ENCODE measurements around the gene LINC00305. TPM values are rescaled to one million over a fixed set of nuclear protein-coding genes. Genes with fewer than 3 reads are reported as not detected.

Gene LINC00305
- polyA plus RNA-seq, 3 donors, result not detected

DNA sequence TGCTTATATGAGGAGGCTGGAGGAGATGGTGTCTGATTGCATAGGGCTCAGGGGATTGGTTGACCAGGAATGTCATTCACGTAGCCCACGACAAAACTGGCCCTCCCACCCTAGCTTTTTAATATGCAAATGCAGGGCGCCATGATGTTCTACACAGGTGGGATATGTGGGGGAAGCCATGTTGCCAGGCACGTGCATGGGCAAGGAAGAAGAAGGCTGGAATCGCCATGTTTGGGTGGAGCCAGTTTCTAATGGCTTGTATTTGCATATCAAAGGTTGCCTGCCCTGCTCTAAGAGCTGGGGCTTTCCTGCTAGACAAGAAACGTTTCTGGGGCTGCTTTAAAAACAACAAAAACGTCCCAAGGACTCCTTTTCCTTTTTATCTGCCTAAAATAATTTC, 26.5 kb upstream of the LINC00305 start:
- no peak for DNase-seq
- Histone ChIP-seq H3K4me2 (replicated peaks; ENCODE audit: extremely low read depth, low read length, poor library complexity, severe bottlenecking) (no peak overlapping the region), H3K9ac (ENCODE audit: insufficient read depth, low read length, poor library complexity, severe bottlenecking) (no peak overlapping the region), H3K4me3 (replicated peaks in 1 of 3; ENCODE audit: low read depth in 2 of 3, low read length in 3 of 3) (no peak overlapping the region), H3K36me3 (replicated peaks in 1 of 2; ENCODE audit: control insufficient read depth in 1 of 2, insufficient read depth in 2 of 2, low read length in 2 of 2) (no peaks in the 10 kb centered on the region), H4K20me1 (ENCODE audit: insufficient read depth, low read length) (no peaks in the 10 kb centered on the region), H3K27ac (ENCODE audit: low read depth in 1 of 2, low read length in 2 of 2) (no peak overlapping the region), H3K4me1 (ENCODE audit: control insufficient read depth in 1 of 2, insufficient read depth in 2 of 2, low read length in 2 of 2) (no peaks in the 10 kb centered on the region), H3K27me3 (ENCODE audit: control insufficient read depth in 2 of 2, insufficient read depth in 2 of 2, low read length in 2 of 2) (no peaks in the 10 kb centered on the region), H3K79me2 (ENCODE audit: insufficient read depth, low read length) (no peaks in the 10 kb centered on the region), H2AFZ (ENCODE audit: insufficient read depth, low read depth, low read length, poor library complexity, severe bottlenecking) (no peak overlapping the region), H3K9me3 (replicated peaks in 1 of 2; ENCODE audit: control insufficient read depth in 1 of 2, insufficient read depth in 1 of 2, low read length in 2 of 2) (no peaks in the 10 kb centered on the region)
- Mint-ChIP-seq H3K4me1 (no peaks in the 10 kb centered on the region), H3K27me3 (ENCODE audit: low read depth in 3 of 3) (no peaks in the 10 kb centered on the region), H3K27ac (no peak overlapping the region), H3K9me3 (peaks cover 0 to 8% (median 1%) of the 10 kb centered on the region in 7 donors), H3K4me3 (no peak overlapping the region), H3K36me3 (no peaks in the 10 kb centered on the region)
- TF ChIP-seq, protein P1, sequence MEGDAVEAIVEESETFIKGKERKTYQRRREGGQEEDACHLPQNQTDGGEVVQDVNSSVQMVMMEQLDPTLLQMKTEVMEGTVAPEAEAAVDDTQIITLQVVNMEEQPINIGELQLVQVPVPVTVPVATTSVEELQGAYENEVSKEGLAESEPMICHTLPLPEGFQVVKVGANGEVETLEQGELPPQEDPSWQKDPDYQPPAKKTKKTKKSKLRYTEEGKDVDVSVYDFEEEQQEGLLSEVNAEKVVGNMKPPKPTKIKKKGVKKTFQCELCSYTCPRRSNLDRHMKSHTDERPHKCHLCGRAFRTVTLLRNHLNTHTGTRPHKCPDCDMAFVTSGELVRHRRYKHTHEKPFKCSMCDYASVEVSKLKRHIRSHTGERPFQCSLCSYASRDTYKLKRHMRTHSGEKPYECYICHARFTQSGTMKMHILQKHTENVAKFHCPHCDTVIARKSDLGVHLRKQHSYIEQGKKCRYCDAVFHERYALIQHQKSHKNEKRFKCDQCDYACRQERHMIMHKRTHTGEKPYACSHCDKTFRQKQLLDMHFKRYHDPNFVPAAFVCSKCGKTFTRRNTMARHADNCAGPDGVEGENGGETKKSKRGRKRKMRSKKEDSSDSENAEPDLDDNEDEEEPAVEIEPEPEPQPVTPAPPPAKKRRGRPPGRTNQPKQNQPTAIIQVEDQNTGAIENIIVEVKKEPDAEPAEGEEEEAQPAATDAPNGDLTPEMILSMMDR (IDR thresholded peaks at IDR 0.05), result no peak
- 87% methylated on average over 4 of the region's 7 CpGs for WGBS (ENCODE audit: insufficient coverage)
- intact Hi-C loops (cut with micrococcal nuclease), result no loop called here

DNA sequence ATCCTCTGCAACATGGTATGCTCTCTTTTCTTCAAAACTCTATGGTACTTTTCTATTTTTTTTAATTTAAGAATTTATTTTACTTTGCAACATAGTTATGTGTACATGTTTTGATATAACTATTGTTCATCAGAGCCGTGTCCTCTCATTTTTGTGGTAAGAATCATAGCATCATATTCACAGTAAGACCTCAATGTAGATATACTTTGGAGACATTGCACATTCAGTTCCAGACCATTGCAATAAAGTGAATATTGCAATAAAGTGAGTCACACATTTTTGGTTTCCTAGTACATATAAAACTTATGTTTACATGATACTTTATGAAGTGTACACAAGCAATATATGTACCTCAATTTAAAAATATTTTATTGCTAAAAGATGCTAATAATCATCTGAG, 22.7 kb upstream of the LINC00305 start:
- Mint-ChIP-seq H3K36me3 (no peaks in the 10 kb centered on the region), H3K27me3 (ENCODE audit: low read depth in 3 of 3) (no peaks in the 10 kb centered on the region), H3K4me3 (no peak overlapping the region), H3K27ac (no peak overlapping the region), H3K4me1 (no peaks in the 10 kb centered on the region), H3K9me3 (peaks cover 0 to 5% (median 3%) of the 10 kb centered on the region in 7 donors)
- Histone ChIP-seq H3K4me2 (replicated peaks; ENCODE audit: extremely low read depth, low read length, poor library complexity, severe bottlenecking) (no peak overlapping the region), H4K20me1 (ENCODE audit: insufficient read depth, low read length) (no peaks in the 10 kb centered on the region), H3K9me3 (replicated peaks in 1 of 2; ENCODE audit: control insufficient read depth in 1 of 2, insufficient read depth in 1 of 2, low read length in 2 of 2) (no peaks in the 10 kb centered on the region), H3K4me3 (replicated peaks in 1 of 3; ENCODE audit: low read depth in 2 of 3, low read length in 3 of 3) (no peak overlapping the region), H3K79me2 (ENCODE audit: insufficient read depth, low read length) (no peaks in the 10 kb centered on the region), H3K36me3 (replicated peaks in 1 of 2; ENCODE audit: control insufficient read depth in 1 of 2, insufficient read depth in 2 of 2, low read length in 2 of 2) (no peaks in the 10 kb centered on the region), H3K27ac (ENCODE audit: low read depth in 1 of 2, low read length in 2 of 2) (no peak overlapping the region), H3K4me1 (ENCODE audit: control insufficient read depth in 1 of 2, insufficient read depth in 2 of 2, low read length in 2 of 2) (no peaks in the 10 kb centered on the region), H2AFZ (ENCODE audit: insufficient read depth, low read depth, low read length, poor library complexity, severe bottlenecking) (no peak overlapping the region), H3K27me3 (ENCODE audit: control insufficient read depth in 2 of 2, insufficient read depth in 2 of 2, low read length in 2 of 2) (no peaks in the 10 kb centered on the region), H3K9ac (ENCODE audit: insufficient read depth, low read length, poor library complexity, severe bottlenecking) (no peak overlapping the region)
- TF ChIP-seq, protein P1 (IDR thresholded peaks at IDR 0.05), result no peak
- no peak for DNase-seq
- no CpG with 5 or more reads among the region's 1 CpG for WGBS (ENCODE audit: insufficient coverage)
- intact Hi-C loops (cut with micrococcal nuclease), result no loop called here
